ENCODE measurements around the gene PLPPR1.

GRCh38 chr9:101333926-101334702, 305.6 kb downstream of the PLPPR1 start:
- TF ChIP-seq, protein P1, sequence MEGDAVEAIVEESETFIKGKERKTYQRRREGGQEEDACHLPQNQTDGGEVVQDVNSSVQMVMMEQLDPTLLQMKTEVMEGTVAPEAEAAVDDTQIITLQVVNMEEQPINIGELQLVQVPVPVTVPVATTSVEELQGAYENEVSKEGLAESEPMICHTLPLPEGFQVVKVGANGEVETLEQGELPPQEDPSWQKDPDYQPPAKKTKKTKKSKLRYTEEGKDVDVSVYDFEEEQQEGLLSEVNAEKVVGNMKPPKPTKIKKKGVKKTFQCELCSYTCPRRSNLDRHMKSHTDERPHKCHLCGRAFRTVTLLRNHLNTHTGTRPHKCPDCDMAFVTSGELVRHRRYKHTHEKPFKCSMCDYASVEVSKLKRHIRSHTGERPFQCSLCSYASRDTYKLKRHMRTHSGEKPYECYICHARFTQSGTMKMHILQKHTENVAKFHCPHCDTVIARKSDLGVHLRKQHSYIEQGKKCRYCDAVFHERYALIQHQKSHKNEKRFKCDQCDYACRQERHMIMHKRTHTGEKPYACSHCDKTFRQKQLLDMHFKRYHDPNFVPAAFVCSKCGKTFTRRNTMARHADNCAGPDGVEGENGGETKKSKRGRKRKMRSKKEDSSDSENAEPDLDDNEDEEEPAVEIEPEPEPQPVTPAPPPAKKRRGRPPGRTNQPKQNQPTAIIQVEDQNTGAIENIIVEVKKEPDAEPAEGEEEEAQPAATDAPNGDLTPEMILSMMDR (IDR thresholded peaks at IDR 0.05; ENCODE audit: insufficient read depth, low read length, poor library complexity, severe bottlenecking): no peak
- no peak for TF ChIP-seq EZH2phosphoT487 (conservative IDR thresholded peaks at IDR 0.05; ENCODE audit: low read length)

All from SU-DHL-6 (cell line).